H1 (cell line): Measurements from ENCODE around the gene TMEM131L.

Experiments used
- BCL11A ChIP-seq, 2 experiments: IDR thresholded peaks; one replicate each; pipeline ENCODE4 v1.6.1; 2011; ENCODE audit warnings: low read depth in 2 of 2, low read length in 2 of 2, mild to moderate bottlenecking in 2 of 2
- CTCF ChIP-seq, 3 experiments: IDR thresholded peaks; 1 replicate in 2 of 3; 2 replicates in 1 of 3; pipeline versions ENCODE4 v1.5.1 to v1.6.1; 2011; ENCODE audit warnings: low read length in 3 of 3, mild to moderate bottlenecking in 3 of 3, inconsistent platforms in 2 of 3, low read depth in 1 of 3, moderate library complexity in 1 of 3; ENCODE audit not compliant: insufficient read depth in 1 of 3; ENCODE audit errors: control extremely low read depth in 1 of 3
- JUND ChIP-seq: IDR thresholded peaks from 2 replicates; pipeline ENCODE4 v1.6.1; 2011; ENCODE audit warnings: mild to moderate bottlenecking, improper control_type of control experiment, low read length
- KDM1A ChIP-seq: fragments of 200-600, 300-600 bp; sonication (generic); IDR thresholded peaks from 2 replicates; pipeline ENCODE4 v1.7.1; 2016; ENCODE audit warnings: mild to moderate bottlenecking, low read length, borderline replicate concordance
- NANOG ChIP-seq: IDR thresholded peaks from 2 replicates; pipeline ENCODE4 v1.6.1; 2011; ENCODE audit warnings: low read length, low read depth, mild to moderate bottlenecking, inconsistent platforms; ENCODE audit not compliant: insufficient read depth, poor library complexity, severe bottlenecking
- NRF1 ChIP-seq: IDR thresholded peaks from 2 replicates; pipeline ENCODE4 v1.6.1; 2011; ENCODE audit warnings: mild to moderate bottlenecking, low read depth, low read length, improper control_type of control experiment
- POLR2A ChIP-seq, 2 experiments: IDR thresholded peaks; 1 replicate in 1 of 2; 2 replicates in 1 of 2; pipeline ENCODE4 v1.6.1; 2011; ENCODE audit warnings: low read depth in 2 of 2, low read length in 2 of 2, mild to moderate bottlenecking in 2 of 2; ENCODE audit errors: control extremely low read depth in 1 of 2
- POLR2AphosphoS5 ChIP-seq: IDR thresholded peaks from 2 replicates; pipeline ENCODE4 v1.6.1; 2011; ENCODE audit warnings: low read depth, low read length
- RFX5 ChIP-seq: IDR thresholded peaks from 2 replicates; pipeline ENCODE4 v1.6.1; 2011; ENCODE audit warnings: low read depth, low read length, improper control_type of control experiment, borderline replicate concordance
- SIN3A ChIP-seq, 2 experiments: IDR thresholded peaks in 1 of 2; conservative IDR thresholded peaks in 1 of 2; 2 replicates each; pipeline ENCODE4 v1.6.1; 2011 to 2012; ENCODE audit warnings: low read length in 2 of 2, improper control_type of control experiment in 1 of 2, low read depth in 1 of 2, mild to moderate bottlenecking in 1 of 2
- TBP ChIP-seq: IDR thresholded peaks from 2 replicates; pipeline ENCODE4 v1.6.1; 2011; ENCODE audit warnings: low read depth, low read length, improper control_type of control experiment
- YY1 ChIP-seq: IDR thresholded peaks from 2 replicates; pipeline ENCODE4 v1.6.1; 2011; ENCODE audit warnings: low read depth, mild to moderate bottlenecking, low read length
- ZNF274 ChIP-seq: IDR thresholded peaks from 2 replicates; pipeline ENCODE4 v1.7.0; 2012; ENCODE audit warnings: low read length, borderline replicate concordance; ENCODE audit errors: extremely low read depth

GRCh38 chr4:153497988-153498967 lies 32.1 kb downstream of the TMEM131L start:
- no peak for TF ChIP-seq JUND
- no peak for TF ChIP-seq CTCF (IDR thresholded peaks at IDR 0.05; ENCODE audit: control extremely low read depth in 1 of 3, insufficient read depth in 1 of 3, low read depth in 1 of 3, low read length in 3 of 3)
- no peak for TF ChIP-seq ZNF274
- TF ChIP-seq RFX5: no peak
- TF ChIP-seq YY1: no peak
- TF ChIP-seq NANOG: no peak
- TF ChIP-seq TBP: no peak
- no peak for TF ChIP-seq SIN3A (conservative IDR thresholded peaks at IDR 0.05 in 1 of 2, IDR thresholded peaks at IDR 0.05 in 1 of 2; ENCODE audit: low read depth in 1 of 2, low read length in 2 of 2)
- TF ChIP-seq BCL11A (IDR thresholded peaks at IDR 0.05; ENCODE audit: low read depth in 2 of 2, low read length in 2 of 2): no peak
- no peak for TF ChIP-seq POLR2AphosphoS5
- TF ChIP-seq KDM1A: no peak
- TF ChIP-seq POLR2A (IDR thresholded peaks at IDR 0.05; ENCODE audit: control extremely low read depth in 1 of 2, low read depth in 2 of 2, low read length in 2 of 2): no peak
- TF ChIP-seq NRF1: no peak
